K562 (cell line): Measurements from ENCODE around the gene OMP. TPM values are rescaled to one million over a fixed set of nuclear protein-coding genes. Genes with fewer than 3 reads are reported as not detected.

Experiments used
- ATAC-seq: fragments of 200-7000 bp; cut with Tn5 transposase; 3 replicates; pipeline ENCODE4 v1.9.1; 2020; ENCODE audit warnings: moderate library complexity
- BruUV-seq: library from RNA; stranded (reverse); fragments of 400-500 nt; replicated peaks from 2 replicates; lab custom pipeline; 2021; lab: Mats Ljungman, UMichigan
- CTCF ChIA-PET: fragments of 300-600 bp; formaldehyde crosslinking; extraction: SDS; loops from one replicate; lab custom pipeline; 2021; ENCODE audit warnings: low intra/inter-chr PET ratio; lab: Yijun Ruan, JAX
- POLR2A ChIA-PET: fragments of 300-600, 350-650 bp; sonication (Branson Sonifier 250); formaldehyde crosslinking; extraction: SDS; loops from one replicate; lab custom pipeline; 2021; ENCODE audit warnings: antibody characterized with exemption, inconsistent platforms; lab: Yijun Ruan, JAX
- DNase-seq, 4 experiments: peaks; one replicate each; pipeline versions ENCODE4 v3.0.0 to v3.0.0-alpha.2; 2011 to 2018; ENCODE audit warnings: low spot score in 3 of 4, mixed read lengths in 3 of 4; ENCODE audit errors: extremely low read depth in 1 of 4
- FAIRE-seq: peaks from 2 replicates; lab custom pipeline; 2011; peaks lifted over from hg19 to GRCh38; lab: Jason Lieb, UNC
- H2AFZ ChIP-seq: 2 replicates; pipeline ENCODE4 v1.6.0; 2011; ENCODE audit warnings: low read depth, low read length, control low read depth, inconsistent platforms
- H3K27ac ChIP-seq: fragments of 200-600 bp; 3 replicates; pipeline ENCODE4 v1.8.0; 2011; ENCODE audit warnings: low read depth, mild to moderate bottlenecking, control low read depth, inconsistent platforms, low read length, moderate library complexity, mixed read lengths; ENCODE audit errors: extremely low read depth
- H3K27me3 ChIP-seq, 2 experiments: fragments of 300-600 bp in 1 of 2; 2 replicates in 1 of 2; 3 replicates in 1 of 2; pipeline versions ENCODE4 v1.6.0 to v1.8.0; 2011; ENCODE audit warnings: inconsistent platforms in 2 of 2, low read length in 2 of 2, mild to moderate bottlenecking in 1 of 2, mixed read lengths in 1 of 2, moderate library complexity in 1 of 2; ENCODE audit not compliant: control insufficient read depth in 2 of 2, insufficient read depth in 2 of 2
- H3K36me3 ChIP-seq: fragments of 300-600 bp; 3 replicates; pipeline ENCODE4 v1.8.0; 2011; ENCODE audit warnings: mild to moderate bottlenecking, low read length, inconsistent platforms; ENCODE audit not compliant: control insufficient read depth, insufficient read depth
- H3K4me1 ChIP-seq, 2 experiments: fragments of 200-600 bp in 1 of 2; replicated peaks in 1 of 2; 2 replicates in 1 of 2; 3 replicates in 1 of 2; pipeline versions ENCODE4 v1.5.1 to v1.8.0; 2011; ENCODE audit warnings: inconsistent platforms in 2 of 2, low read length in 2 of 2, mild to moderate bottlenecking in 1 of 2, mixed read lengths in 1 of 2, moderate library complexity in 1 of 2; ENCODE audit not compliant: control insufficient read depth in 2 of 2, insufficient read depth in 2 of 2
- H3K4me2 ChIP-seq: 2 replicates; pipeline ENCODE4 v1.6.1; 2011; ENCODE audit warnings: low read length, control low read depth, inconsistent platforms, mixed read lengths; ENCODE audit not compliant: insufficient read depth
- H3K4me3 ChIP-seq: fragments of 200-600 bp; sonication (generic), shearing (Covaris generic); 2 replicates; pipeline ENCODE4 v1.5.1; 2016; ENCODE audit warnings: control low read depth, inconsistent platforms
- H3K79me2 ChIP-seq: fragments of 200-600 bp; 3 replicates; pipeline ENCODE4 v1.8.0; 2011; ENCODE audit warnings: low read length, inconsistent platforms; ENCODE audit not compliant: control insufficient read depth, insufficient read depth
- H3K9ac ChIP-seq, 2 experiments: 2 replicates each; pipeline versions ENCODE4 v1.6.0 to v1.6.1; 2011; ENCODE audit warnings: low read depth in 2 of 2, low read length in 2 of 2, control low read depth in 1 of 2, inconsistent platforms in 1 of 2, mild to moderate bottlenecking in 1 of 2, mixed read lengths in 1 of 2; ENCODE audit not compliant: insufficient read depth in 1 of 2
- H3K9me1 ChIP-seq: one replicate; pipeline ENCODE4 v1.6.0; 2011; ENCODE audit warnings: inconsistent platforms, mild to moderate bottlenecking, low read length, moderate library complexity; ENCODE audit not compliant: control insufficient read depth, insufficient read depth
- H3K9me3 ChIP-seq: replicated peaks from 2 replicates; pipeline ENCODE4 v1.5.1; 2011; ENCODE audit warnings: low read depth, low read length, inconsistent platforms; ENCODE audit not compliant: control insufficient read depth, insufficient read depth
- H4K20me1 ChIP-seq: replicated peaks from 2 replicates; pipeline ENCODE4 v1.6.1; 2011; ENCODE audit warnings: low read length, inconsistent platforms, mixed read lengths; ENCODE audit not compliant: control insufficient read depth, insufficient read depth
- CC2D1A ChIP-seq: fragments of 450-650 bp; IDR thresholded peaks from 2 replicates; pipeline ENCODE4 v1.6.1; 2017; ENCODE audit warnings: mild to moderate bottlenecking
- CTBP1 ChIP-seq: fragments of 450-650 bp; IDR thresholded peaks from 2 replicates; pipeline ENCODE4 v1.6.1; 2016; ENCODE audit warnings: borderline replicate concordance
- FOXM1 ChIP-seq, 2 experiments: fragments of 450-650 bp in 1 of 2; sonication (generic) in 1 of 2; formaldehyde crosslinking in 1 of 2; IDR thresholded peaks; 2 replicates each; pipeline versions ENCODE4 v1.6.1 to v1.9.0; 2017 to 2022; ENCODE audit warnings: low read depth in 2 of 2, mild to moderate bottlenecking in 2 of 2, missing genetic modification reagents in 1 of 2, moderate library complexity in 1 of 2
- GATA2 ChIP-seq: sonication (generic); formaldehyde crosslinking; IDR thresholded peaks from 2 replicates; pipeline ENCODE4 v1.4.0; 2020; ENCODE audit warnings: mild to moderate bottlenecking, missing genetic modification reagents
- PRPF4 ChIP-seq: fragments of 200-400 bp; formaldehyde crosslinking; IDR thresholded peaks from one replicate; pipeline ENCODE4 v1.6.1; 2017; ENCODE audit warnings: low read length, low read depth, mild to moderate bottlenecking; ENCODE audit not compliant: insufficient read depth, poor library complexity, severe bottlenecking
- RBM15 ChIP-seq: fragments of 200-400 bp; formaldehyde crosslinking; IDR thresholded peaks from 2 replicates; pipeline ENCODE4 v1.6.1; 2018; ENCODE audit warnings: mild to moderate bottlenecking, low read length, moderate library complexity; ENCODE audit not compliant: insufficient read depth
- RCOR1 ChIP-seq, 2 experiments: IDR thresholded peaks; 2 replicates each; pipeline ENCODE4 v1.6.1; 2012; ENCODE audit warnings: low read depth in 2 of 2, low read length in 2 of 2, borderline replicate concordance in 1 of 2, improper control_type of control experiment in 1 of 2
- RFX7 ChIP-seq: fragments of 250-450 bp; sonication (Bioruptor Pico); IDR thresholded peaks from 2 replicates; pipeline ENCODE4 v1.5.1; 2021; ENCODE audit warnings: mild to moderate bottlenecking
- SIRT6 ChIP-seq: IDR thresholded peaks from one replicate; pipeline ENCODE4 v1.6.1; 2012; ENCODE audit warnings: low read depth, mild to moderate bottlenecking, control low read depth, inconsistent platforms, low read length, moderate library complexity
- ZNF324 ChIP-seq: fragments of 250-450 bp; sonication (Bioruptor Pico); IDR thresholded peaks from 2 replicates; pipeline ENCODE4 v1.4.0; 2020; ENCODE audit warnings: mild to moderate bottlenecking
- ZNF347 ChIP-seq: fragments of 450-650 bp; formaldehyde crosslinking; IDR thresholded peaks from 2 replicates; pipeline ENCODE4 v1.4.0; 2020; ENCODE audit warnings: low read depth, mild to moderate bottlenecking, moderate library complexity
- ZNF586 ChIP-seq: fragments of 450-650 bp; formaldehyde crosslinking; conservative IDR thresholded peaks from 2 replicates; pipeline ENCODE4 v1.4.0; 2020; ENCODE audit warnings: mild to moderate bottlenecking, moderate library complexity
- WGBS: fragments of 100-300 bp; shearing (Covaris generic); methylation state at CpG from one replicate; pipeline ENCODE4 v1.1.6; 2016; ENCODE audit warnings: low coverage, mixed read lengths; ENCODE audit not compliant: insufficient coverage; ENCODE audit errors: missing lambda C conversion rate; 5-methylcytosine and 5-hydroxymethylcytosine counted together
- in situ Hi-C: fragments of 300-500 bp; cut with MboI; formaldehyde crosslinking; loops from 4 replicates; pipeline ENCODE4 v1.15.0; 2018; ENCODE audit warnings: inconsistent platforms, mixed read lengths
- intact Hi-C: fragments of 100-400 bp; cut with micrococcal nuclease; formaldehyde crosslinking; loops from 2 replicates; pipeline ENCODE4 v1.14.2; 2022
- polyA plus RNA-seq, 8 experiments: library from polyadenylated mRNA; depleted of rRNA in 4 of 8; stranded (reverse) in 5 of 8; unstranded in 3 of 8; fragments of >200 nt; fragmentation: Nextera tagmentation in 2 of 8; fragmentation: Illumina TruSeq in 1 of 8; extraction: Ambion mirVana in 2 of 8; extraction: Trizol in 1 of 8; gene quantifications; 2 replicates each; pipeline versions ENCODE4 v1.2.1 to v1.2.3, GENCODE V29; 2011 to 2014; ENCODE audit warnings: inconsistent platforms in 1 of 8, missing spikeins in 1 of 8
- total RNA-seq, 7 experiments: library from RNA; depleted of rRNA in 6 of 7; stranded (reverse); fragments of >200 nt in 6 of 7; fragmentation: Illumina TruSeq in 2 of 7; extraction: Trizol in 2 of 7; gene quantifications; 2 replicates each; pipeline versions ENCODE4 v1.2.1 to v1.2.3, GENCODE V29; 2011 to 2021; ENCODE audit warnings: low replicate concordance in 1 of 7
- TF ChIP-seq, protein P1 (sequence below): fragments of 450-650 bp; IDR thresholded peaks from 2 replicates; pipeline ENCODE4 v1.6.1; 2018; ENCODE audit warnings: mild to moderate bottlenecking, low read depth; ENCODE audit not compliant: partially characterized antibody
- TF ChIP-seq, protein P2 (sequence below): fragments of 250-450 bp; sonication (Bioruptor Pico); IDR thresholded peaks from 2 replicates; pipeline ENCODE4 v1.5.1; 2021; ENCODE audit warnings: mild to moderate bottlenecking
- TF ChIP-seq, protein P3 (sequence below): sonication (generic); formaldehyde crosslinking; IDR thresholded peaks from 2 replicates; pipeline ENCODE4 v1.8.0; 2022; ENCODE audit warnings: mild to moderate bottlenecking, missing genetic modification reagents
- TF ChIP-seq, protein P4 (sequence below): fragments of 450-650 bp; formaldehyde crosslinking; IDR thresholded peaks from 2 replicates; pipeline ENCODE4 v1.4.0; 2020; ENCODE audit warnings: mild to moderate bottlenecking
- TF ChIP-seq, protein P5 (sequence below): fragments of 250-450 bp; sonication (Bioruptor Pico); IDR thresholded peaks from 2 replicates; pipeline ENCODE4 v1.9.0; 2021; ENCODE audit warnings: mild to moderate bottlenecking

The OMP gene
- total and polyA plus RNA-seq, 9 of the 15 experiments (the other 6 are each of a cell fraction or from before 2014, with no cell fraction given), result not detected

DNA sequence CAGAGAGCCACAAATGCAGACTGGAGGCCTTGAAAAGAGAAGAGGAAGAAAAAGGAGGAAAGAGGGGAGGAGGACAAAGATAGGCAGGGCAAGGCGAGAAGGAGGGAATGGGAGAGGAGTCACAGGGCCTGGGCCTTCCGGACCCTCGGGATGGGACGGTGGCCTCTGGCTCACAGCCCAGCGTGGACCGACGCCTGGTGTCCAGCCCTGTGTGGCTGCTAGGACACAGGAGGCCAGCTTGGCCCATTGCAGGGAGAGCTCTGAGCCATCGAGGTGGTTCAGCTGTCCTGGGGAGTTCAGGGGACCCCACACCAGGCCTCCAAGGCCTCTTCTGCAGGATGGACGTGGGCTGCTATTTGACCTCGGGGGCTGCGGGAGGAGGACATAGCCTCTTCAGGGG is 34.8 kb downstream of the OMP start:
- Histone ChIP-seq H3K4me3 (no peak overlapping the region), H3K4me2 (no peak overlapping the region), H3K9me1 (no peaks in the 10 kb centered on the region), H3K9ac (no peak overlapping the region), H3K4me1 (peaks cover 0 to 7% of the 10 kb centered on the region in 2 experiments; a peak in 2 of 5 replicates)
- no peak for DNase-seq
- WGBS, result 17% methylated on average over 8 of the region's 11 CpGs
- POLR2A ChIA-PET, result interaction anchor here (0.6 kb wide), 1 partner anchor 12 kb away, joined by 4 read pairs; no protein-coding TSS in a partner anchor
- CTCF ChIA-PET, result no interaction called here
- in situ Hi-C loops, result no loop called here
- ATAC-seq, result no peak
- BruUV-seq, result no TSS peak
- TF ChIP-seq ZNF324 (CRISPR knock-in tag), result no peak
- TF ChIP-seq, protein P1, sequence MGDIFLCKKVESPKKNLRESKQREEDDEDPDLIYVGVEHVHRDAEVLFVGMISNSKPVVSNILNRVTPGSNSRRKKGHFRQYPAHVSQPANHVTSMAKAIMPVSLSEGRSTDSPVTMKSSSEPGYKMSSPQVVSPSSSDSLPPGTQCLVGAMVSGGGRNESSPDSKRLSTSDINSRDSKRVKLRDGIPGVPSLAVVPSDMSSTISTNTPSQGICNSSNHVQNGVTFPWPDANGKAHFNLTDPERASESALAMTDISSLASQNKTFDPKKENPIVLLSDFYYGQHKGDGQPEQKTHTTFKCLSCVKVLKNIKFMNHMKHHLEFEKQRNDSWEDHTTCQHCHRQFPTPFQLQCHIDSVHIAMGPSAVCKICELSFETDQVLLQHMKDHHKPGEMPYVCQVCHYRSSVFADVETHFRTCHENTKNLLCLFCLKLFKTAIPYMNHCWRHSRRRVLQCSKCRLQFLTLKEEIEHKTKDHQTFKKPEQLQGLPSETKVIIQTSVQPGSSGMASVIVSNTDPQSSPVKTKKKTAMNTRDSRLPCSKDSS, result no peak
- TF ChIP-seq, protein P2, sequence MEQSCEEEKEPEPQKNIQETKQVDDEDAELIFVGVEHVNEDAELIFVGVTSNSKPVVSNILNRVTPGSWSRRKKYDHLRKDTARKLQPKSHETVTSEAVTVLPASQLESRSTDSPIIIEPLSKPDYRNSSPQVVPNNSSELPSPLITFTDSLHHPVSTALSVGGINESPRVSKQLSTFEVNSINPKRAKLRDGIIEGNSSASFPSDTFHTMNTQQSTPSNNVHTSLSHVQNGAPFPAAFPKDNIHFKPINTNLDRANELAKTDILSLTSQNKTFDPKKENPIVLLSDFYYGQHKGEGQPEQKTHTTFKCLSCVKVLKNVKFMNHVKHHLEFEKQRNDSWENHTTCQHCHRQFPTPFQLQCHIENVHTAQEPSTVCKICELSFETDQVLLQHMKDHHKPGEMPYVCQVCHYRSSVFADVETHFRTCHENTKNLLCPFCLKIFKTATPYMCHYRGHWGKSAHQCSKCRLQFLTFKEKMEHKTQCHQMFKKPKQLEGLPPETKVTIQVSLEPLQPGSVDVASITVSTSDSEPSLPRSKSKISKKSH (CRISPR knock-in tag), result no peak
- no peak for TF ChIP-seq SIRT6
- TF ChIP-seq, protein P3, sequence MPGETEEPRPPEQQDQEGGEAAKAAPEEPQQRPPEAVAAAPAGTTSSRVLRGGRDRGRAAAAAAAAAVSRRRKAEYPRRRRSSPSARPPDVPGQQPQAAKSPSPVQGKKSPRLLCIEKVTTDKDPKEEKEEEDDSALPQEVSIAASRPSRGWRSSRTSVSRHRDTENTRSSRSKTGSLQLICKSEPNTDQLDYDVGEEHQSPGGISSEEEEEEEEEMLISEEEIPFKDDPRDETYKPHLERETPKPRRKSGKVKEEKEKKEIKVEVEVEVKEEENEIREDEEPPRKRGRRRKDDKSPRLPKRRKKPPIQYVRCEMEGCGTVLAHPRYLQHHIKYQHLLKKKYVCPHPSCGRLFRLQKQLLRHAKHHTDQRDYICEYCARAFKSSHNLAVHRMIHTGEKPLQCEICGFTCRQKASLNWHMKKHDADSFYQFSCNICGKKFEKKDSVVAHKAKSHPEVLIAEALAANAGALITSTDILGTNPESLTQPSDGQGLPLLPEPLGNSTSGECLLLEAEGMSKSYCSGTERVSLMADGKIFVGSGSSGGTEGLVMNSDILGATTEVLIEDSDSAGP (CRISPR knock-in tag), result no peak
- TF ChIP-seq CTBP1, result no peak
- TF ChIP-seq, protein P4, sequence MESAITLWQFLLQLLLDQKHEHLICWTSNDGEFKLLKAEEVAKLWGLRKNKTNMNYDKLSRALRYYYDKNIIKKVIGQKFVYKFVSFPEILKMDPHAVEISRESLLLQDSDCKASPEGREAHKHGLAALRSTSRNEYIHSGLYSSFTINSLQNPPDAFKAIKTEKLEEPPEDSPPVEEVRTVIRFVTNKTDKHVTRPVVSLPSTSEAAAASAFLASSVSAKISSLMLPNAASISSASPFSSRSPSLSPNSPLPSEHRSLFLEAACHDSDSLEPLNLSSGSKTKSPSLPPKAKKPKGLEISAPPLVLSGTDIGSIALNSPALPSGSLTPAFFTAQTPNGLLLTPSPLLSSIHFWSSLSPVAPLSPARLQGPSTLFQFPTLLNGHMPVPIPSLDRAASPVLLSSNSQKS (CRISPR knock-in tag), result no peak
- no peak for TF ChIP-seq RCOR1 (IDR thresholded peaks at IDR 0.05; ENCODE audit: borderline replicate concordance in 1 of 2, low read depth in 2 of 2, low read length in 2 of 2)
- no peak for TF ChIP-seq CC2D1A
- no peak for TF ChIP-seq RBM15
- TF ChIP-seq RFX7 (CRISPR knock-in tag), result no peak
- TF ChIP-seq PRPF4, result no peak
- no peak for TF ChIP-seq GATA2 (CRISPR knock-in tag)
- TF ChIP-seq ZNF347, result no peak
- TF ChIP-seq FOXM1 (IDR thresholded peaks at IDR 0.05; ENCODE audit: low read depth), result no peak
- TF ChIP-seq FOXM1 (CRISPR knock-in tag; IDR thresholded peaks at IDR 0.05; ENCODE audit: low read depth), result no peak
- TF ChIP-seq, protein P5, sequence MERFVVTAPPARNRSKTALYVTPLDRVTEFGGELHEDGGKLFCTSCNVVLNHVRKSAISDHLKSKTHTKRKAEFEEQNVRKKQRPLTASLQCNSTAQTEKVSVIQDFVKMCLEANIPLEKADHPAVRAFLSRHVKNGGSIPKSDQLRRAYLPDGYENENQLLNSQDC (CRISPR knock-in tag), result no peak
- no peak for TF ChIP-seq ZNF586
- TF ChIP-seq, all 486 proteins: peak for 0
- no peaks in the 10 kb centered on the region for H3K79me2 ChIP-seq
- intact Hi-C loops, result no loop called here
- 0 out of 2 replicates have a peak, but pooled peaks cover 5% of the 10 kb centered on the region for H4K20me1 ChIP-seq
- no peak for FAIRE-seq
- no peaks in the 10 kb centered on the region for H3K9me3 ChIP-seq
- H3K27me3 ChIP-seq, result peaks cover 13 to 44% of the 10 kb centered on the region in 2 experiments; a peak in 3 of 5 replicates
- H2AFZ ChIP-seq, result no peak overlapping the region
- no peak overlapping the region for H3K27ac ChIP-seq
- H3K36me3 ChIP-seq, result no peaks in the 10 kb centered on the region
